HepG2 (cell line): ENCODE measurements around the gene MAFB. TPM values are rescaled to one million over a fixed set of nuclear protein-coding genes. Genes with fewer than 3 reads are reported as not detected.
A peak's percentile ranks its signal among the peaks of the same experiment; 100 is the strongest.

ENCODE experiments used
- CCAR2 ChIP-seq: fragments of 200-400 bp; formaldehyde crosslinking; optimal IDR thresholded peaks from 2 replicates; pipeline ENCODE3; 2018; ENCODE audit warnings: low read depth, mild to moderate bottlenecking, low read length, moderate library complexity
- DMAP1 ChIP-seq: IDR thresholded peaks from 2 replicates; pipeline ENCODE4 v1.6.1; 2016
- GMEB2 ChIP-seq: IDR thresholded peaks from 2 replicates; pipeline ENCODE4 v1.6.1; 2016; ENCODE audit warnings: missing biosample characterization, missing genetic modification reagents, low read depth
- HMGXB4 ChIP-seq, 2 experiments: sonication (generic) in 1 of 2; formaldehyde crosslinking in 1 of 2; IDR thresholded peaks; 2 replicates each; pipeline versions ENCODE4 v1.4.0 to v1.6.1; 2018 to 2020; ENCODE audit warnings: missing genetic modification reagents in 2 of 2, borderline replicate concordance in 1 of 2, low read depth in 1 of 2, mild to moderate bottlenecking in 1 of 2, missing biosample characterization in 1 of 2
- KDM5B ChIP-seq: sonication (generic); formaldehyde crosslinking; IDR thresholded peaks from 2 replicates; pipeline ENCODE4 v1.4.0; 2020; ENCODE audit warnings: missing genetic modification reagents, mild to moderate bottlenecking, borderline replicate concordance
- KLF11 ChIP-seq: IDR thresholded peaks from 2 replicates; pipeline ENCODE4 v1.6.1; 2016; ENCODE audit warnings: missing compliant biosample characterization
- MEF2D ChIP-seq: sonication (generic); formaldehyde crosslinking; IDR thresholded peaks from 2 replicates; pipeline ENCODE4 v1.5.1; 2020; ENCODE audit warnings: mild to moderate bottlenecking, missing genetic modification reagents
- POLR2AphosphoS5 ChIP-seq: IDR thresholded peaks from 2 replicates; pipeline ENCODE4 v1.6.1; 2012; ENCODE audit warnings: low read depth, low read length
- SNAPC2 ChIP-seq: sonication (generic); formaldehyde crosslinking; IDR thresholded peaks from 2 replicates; pipeline ENCODE4 v1.8.1; 2022; ENCODE audit warnings: mild to moderate bottlenecking, missing genetic modification reagents
- ZC3H4 ChIP-seq: sonication (generic); formaldehyde crosslinking; IDR thresholded peaks from 2 replicates; pipeline ENCODE4 v1.4.0; 2020; ENCODE audit warnings: missing genetic modification reagents, borderline replicate concordance
- ZNF496 ChIP-seq: sonication (generic); formaldehyde crosslinking; IDR thresholded peaks from 2 replicates; pipeline ENCODE4 v1.8.1; 2023; ENCODE audit warnings: mild to moderate bottlenecking, moderate library complexity, missing genetic modification reagents; ENCODE audit not compliant: insufficient replicate concordance
- ZNF550 ChIP-seq: sonication (generic); formaldehyde crosslinking; IDR thresholded peaks from 2 replicates; pipeline ENCODE4 v1.4.0; 2020; ENCODE audit warnings: mild to moderate bottlenecking, missing genetic modification reagents, borderline replicate concordance
- ZNF576 ChIP-seq: sonication (generic); formaldehyde crosslinking; IDR thresholded peaks from 2 replicates; pipeline ENCODE4 v1.4.0; 2020; ENCODE audit warnings: mild to moderate bottlenecking, missing genetic modification reagents
- ZNF589 ChIP-seq: sonication (generic); formaldehyde crosslinking; conservative IDR thresholded peaks from 2 replicates; pipeline ENCODE4 v1.8.0; 2022; ENCODE audit warnings: mild to moderate bottlenecking, moderate library complexity, missing genetic modification reagents
- ZNF749 ChIP-seq: sonication (generic); formaldehyde crosslinking; IDR thresholded peaks from 2 replicates; pipeline ENCODE4 v1.8.0; 2022; ENCODE audit warnings: mild to moderate bottlenecking, missing genetic modification reagents, moderate library complexity, borderline replicate concordance
- polyA plus RNA-seq, 8 experiments: library from polyadenylated mRNA; depleted of rRNA in 3 of 8; stranded (reverse) in 7 of 8; unstranded in 1 of 8; fragments of >200 nt; fragmentation: Illumina TruSeq in 4 of 8; extraction: Trizol in 4 of 8; gene quantifications; 2 replicates each; pipeline versions ENCODE4 v1.2.1 to v1.2.3, GENCODE V29; 2011 to 2016; ENCODE audit warnings: low read depth in 4 of 8, missing spikeins in 1 of 8, mixed read lengths in 1 of 8; ENCODE audit not compliant: insufficient read depth in 1 of 8
- total RNA-seq, 5 experiments: library from RNA; depleted of rRNA; stranded (reverse); fragments of >200 nt; fragmentation: Illumina TruSeq; extraction: Trizol; gene quantifications; 2 replicates each; pipeline ENCODE4 v1.2.3, GENCODE V29; 2016; ENCODE audit warnings: low read depth in 1 of 5
- TF ChIP-seq, protein P1 (sequence below): sonication (generic); formaldehyde crosslinking; IDR thresholded peaks from 2 replicates; pipeline ENCODE4 v1.5.0; 2020; ENCODE audit warnings: missing genetic modification reagents, mild to moderate bottlenecking, borderline replicate concordance
- TF ChIP-seq, protein P2 (sequence below): sonication (generic); formaldehyde crosslinking; IDR thresholded peaks from 2 replicates; pipeline ENCODE4 v1.4.0; 2020; ENCODE audit warnings: missing genetic modification reagents

Gene MAFB
- total and polyA plus RNA-seq, 2 of the 13 experiments (the other 11 are each of a cell fraction or from before 2014, with no cell fraction given): 0.08 to 0.11 TPM

GRCh38 chr20:40689100-40689942 lies at the start of gene MAFB (continued):
- TF ChIP-seq GMEB2 (CRISPR knock-in tag): no peak
- TF ChIP-seq, protein P1, sequence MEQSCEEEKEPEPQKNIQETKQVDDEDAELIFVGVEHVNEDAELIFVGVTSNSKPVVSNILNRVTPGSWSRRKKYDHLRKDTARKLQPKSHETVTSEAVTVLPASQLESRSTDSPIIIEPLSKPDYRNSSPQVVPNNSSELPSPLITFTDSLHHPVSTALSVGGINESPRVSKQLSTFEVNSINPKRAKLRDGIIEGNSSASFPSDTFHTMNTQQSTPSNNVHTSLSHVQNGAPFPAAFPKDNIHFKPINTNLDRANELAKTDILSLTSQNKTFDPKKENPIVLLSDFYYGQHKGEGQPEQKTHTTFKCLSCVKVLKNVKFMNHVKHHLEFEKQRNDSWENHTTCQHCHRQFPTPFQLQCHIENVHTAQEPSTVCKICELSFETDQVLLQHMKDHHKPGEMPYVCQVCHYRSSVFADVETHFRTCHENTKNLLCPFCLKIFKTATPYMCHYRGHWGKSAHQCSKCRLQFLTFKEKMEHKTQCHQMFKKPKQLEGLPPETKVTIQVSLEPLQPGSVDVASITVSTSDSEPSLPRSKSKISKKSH: no peak
- no peak for TF ChIP-seq SNAPC2 (CRISPR knock-in tag)
- TF ChIP-seq HMGXB4 (CRISPR knock-in tag; IDR thresholded peaks at IDR 0.05; ENCODE audit: borderline replicate concordance in 1 of 2, low read depth in 1 of 2): no peak; a peak in 1 of 4 replicates
- no peak for TF ChIP-seq MEF2D (CRISPR knock-in tag)
- no peak for TF ChIP-seq ZNF550 (CRISPR knock-in tag)
- TF ChIP-seq KDM5B (CRISPR knock-in tag): 0 out of 2 replicates have a peak, but pooled peaks have one; percentile 1
- no peak; the same call in 1 of the 2 replicates for TF ChIP-seq ZNF749
- no peak for TF ChIP-seq ZNF576
- peak; percentile 50 for TF ChIP-seq POLR2AphosphoS5
- TF ChIP-seq DMAP1 (CRISPR knock-in tag): 0 out of 2 replicates have a peak, but pooled peaks have one; percentile 22
- TF ChIP-seq ZNF496 (CRISPR knock-in tag): no peak
- no peak for TF ChIP-seq CCAR2
- TF ChIP-seq ZC3H4 (CRISPR knock-in tag): no peak
- no peak for TF ChIP-seq ZNF589 (CRISPR knock-in tag)
- no peak for TF ChIP-seq KLF11 (CRISPR knock-in tag)
- TF ChIP-seq, protein P2, sequence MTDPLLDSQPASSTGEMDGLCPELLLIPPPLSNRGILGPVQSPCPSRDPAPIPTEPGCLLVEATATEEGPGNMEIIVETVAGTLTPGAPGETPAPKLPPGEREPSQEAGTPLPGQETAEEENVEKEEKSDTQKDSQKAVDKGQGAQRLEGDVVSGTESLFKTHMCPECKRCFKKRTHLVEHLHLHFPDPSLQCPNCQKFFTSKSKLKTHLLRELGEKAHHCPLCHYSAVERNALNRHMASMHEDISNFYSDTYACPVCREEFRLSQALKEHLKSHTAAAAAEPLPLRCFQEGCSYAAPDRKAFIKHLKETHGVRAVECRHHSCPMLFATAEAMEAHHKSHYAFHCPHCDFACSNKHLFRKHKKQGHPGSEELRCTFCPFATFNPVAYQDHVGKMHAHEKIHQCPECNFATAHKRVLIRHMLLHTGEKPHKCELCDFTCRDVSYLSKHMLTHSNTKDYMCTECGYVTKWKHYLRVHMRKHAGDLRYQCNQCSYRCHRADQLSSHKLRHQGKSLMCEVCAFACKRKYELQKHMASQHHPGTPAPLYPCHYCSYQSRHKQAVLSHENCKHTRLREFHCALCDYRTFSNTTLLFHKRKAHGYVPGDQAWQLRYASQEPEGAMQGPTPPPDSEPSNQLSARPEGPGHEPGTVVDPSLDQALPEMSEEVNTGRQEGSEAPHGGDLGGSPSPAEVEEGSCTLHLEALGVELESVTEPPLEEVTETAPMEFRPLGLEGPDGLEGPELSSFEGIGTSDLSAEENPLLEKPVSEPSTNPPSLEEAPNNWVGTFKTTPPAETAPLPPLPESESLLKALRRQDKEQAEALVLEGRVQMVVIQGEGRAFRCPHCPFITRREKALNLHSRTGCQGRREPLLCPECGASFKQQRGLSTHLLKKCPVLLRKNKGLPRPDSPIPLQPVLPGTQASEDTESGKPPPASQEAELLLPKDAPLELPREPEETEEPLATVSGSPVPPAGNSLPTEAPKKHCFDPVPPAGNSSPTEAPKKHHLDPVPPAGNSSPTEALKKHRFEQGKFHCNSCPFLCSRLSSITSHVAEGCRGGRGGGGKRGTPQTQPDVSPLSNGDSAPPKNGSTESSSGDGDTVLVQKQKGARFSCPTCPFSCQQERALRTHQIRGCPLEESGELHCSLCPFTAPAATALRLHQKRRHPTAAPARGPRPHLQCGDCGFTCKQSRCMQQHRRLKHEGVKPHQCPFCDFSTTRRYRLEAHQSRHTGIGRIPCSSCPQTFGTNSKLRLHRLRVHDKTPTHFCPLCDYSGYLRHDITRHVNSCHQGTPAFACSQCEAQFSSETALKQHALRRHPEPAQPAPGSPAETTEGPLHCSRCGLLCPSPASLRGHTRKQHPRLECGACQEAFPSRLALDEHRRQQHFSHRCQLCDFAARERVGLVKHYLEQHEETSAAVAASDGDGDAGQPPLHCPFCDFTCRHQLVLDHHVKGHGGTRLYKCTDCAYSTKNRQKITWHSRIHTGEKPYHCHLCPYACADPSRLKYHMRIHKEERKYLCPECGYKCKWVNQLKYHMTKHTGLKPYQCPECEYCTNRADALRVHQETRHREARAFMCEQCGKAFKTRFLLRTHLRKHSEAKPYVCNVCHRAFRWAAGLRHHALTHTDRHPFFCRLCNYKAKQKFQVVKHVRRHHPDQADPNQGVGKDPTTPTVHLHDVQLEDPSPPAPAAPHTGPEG: peak; percentile 27; the same call in 1 of the 2 replicates
